ENCODE measurements around the gene SMARCAL1. TPM values are rescaled to one million over a fixed set of nuclear protein-coding genes. Genes with fewer than 3 reads are reported as not detected.
"Not testable (repeated sequence)": the region's sequence is repeated elsewhere in the genome, so short reads cannot be mapped to it uniquely, and the experiment has no call there.

SMARCAL1 gene
- 8.6 and 12.3 TPM in 2 replicates for total RNA-seq (2014; rRNA removed; shearing (Covaris generic); ENCODE audit: low replicate concordance)

GRCh38 chr2:216412022-216412999, at the start of gene SMARCAL1:
TSS of gene SMARCAL1 (plus strand) at chr2:216412484. CDS start at chr2:216414705, 2,221 bp downstream.
- in situ Hi-C loops (cut with HindIII; ENCODE audit: low pct_unique_long_range_greater_than_20kb, low sequenced_read_pairs), result no loop called here
- DNase-seq (ENCODE audit: low read depth), result peak; percentile 97

GRCh38 chr2:216362730-216363129, 49.6 kb upstream of the SMARCAL1 start:
- in situ Hi-C loops (cut with HindIII; ENCODE audit: low pct_unique_long_range_greater_than_20kb, low sequenced_read_pairs), result no loop called here
- no peak for DNase-seq (ENCODE audit: low read depth)

- DNase-seq (ENCODE audit: low read depth), result no peak
- in situ Hi-C loops (cut with HindIII; ENCODE audit: low pct_unique_long_range_greater_than_20kb, low sequenced_read_pairs), result no loop called here
Measured at GRCh38 chr2:216363221-216363620, 49.1 kb upstream of the SMARCAL1 start.

- no peak for DNase-seq (ENCODE audit: low read depth)
Measured at GRCh38 chr2:216365518-216365917, 46.8 kb upstream of the SMARCAL1 start.

GRCh38 chr2:216366777-216367471, 45.4 kb upstream of the SMARCAL1 start:
- no peak for DNase-seq (ENCODE audit: low read depth)
- in situ Hi-C loops (cut with HindIII; ENCODE audit: low pct_unique_long_range_greater_than_20kb, low sequenced_read_pairs), result no loop called here

More at GRCh38 chr2:216365518-216365917, 46.8 kb upstream of the SMARCAL1 start:
- in situ Hi-C loops (cut with HindIII; ENCODE audit: low pct_unique_long_range_greater_than_20kb, low sequenced_read_pairs), result no loop called here

GRCh38 chr2:216369821-216370220, 42.5 kb upstream of the SMARCAL1 start:
- no peak for DNase-seq (ENCODE audit: low read depth)
- in situ Hi-C loops (cut with HindIII; ENCODE audit: low pct_unique_long_range_greater_than_20kb, low sequenced_read_pairs), result no loop called here

- in situ Hi-C loops (cut with HindIII; ENCODE audit: low pct_unique_long_range_greater_than_20kb, low sequenced_read_pairs), result no loop called here
- no peak for DNase-seq (ENCODE audit: low read depth)
Measured at GRCh38 chr2:216370961-216371712, 41.1 kb upstream of the SMARCAL1 start.

GRCh38 chr2:216371721-216372702, 40.3 kb upstream of the SMARCAL1 start, which contains the start of gene MARCHF4:
TSS of gene MARCHF4 (minus strand) at chr2:216372483. CDS start at chr2:216370260, 2,223 bp downstream.
- in situ Hi-C loops (cut with HindIII; ENCODE audit: low pct_unique_long_range_greater_than_20kb, low sequenced_read_pairs), result no loop called here
- DNase-seq (ENCODE audit: low read depth), result peak; percentile 80

- in situ Hi-C loops (cut with HindIII; ENCODE audit: low pct_unique_long_range_greater_than_20kb, low sequenced_read_pairs), result no loop called here
Measured at GRCh38 chr2:216372761-216373291, 39.5 kb upstream of the SMARCAL1 start.

GRCh38 chr2:216373896-216374295, 38.4 kb upstream of the SMARCAL1 start:
- no peak for DNase-seq (ENCODE audit: low read depth)
- in situ Hi-C loops (cut with HindIII; ENCODE audit: low pct_unique_long_range_greater_than_20kb, low sequenced_read_pairs), result no loop called here

More at GRCh38 chr2:216372761-216373291, 39.5 kb upstream of the SMARCAL1 start:
- DNase-seq (ENCODE audit: low read depth), result peak; percentile 37

GRCh38 chr2:216375286-216375685, 37.0 kb upstream of the SMARCAL1 start:
- in situ Hi-C loops (cut with HindIII; ENCODE audit: low pct_unique_long_range_greater_than_20kb, low sequenced_read_pairs), result no loop called here
- DNase-seq (ENCODE audit: low read depth), result no peak

GRCh38 chr2:216379977-216380376, 32.3 kb upstream of the SMARCAL1 start:
- no peak for DNase-seq (ENCODE audit: low read depth)
- in situ Hi-C loops (cut with HindIII; ENCODE audit: low pct_unique_long_range_greater_than_20kb, low sequenced_read_pairs), result no loop called here

GRCh38 chr2:216384409-216384808, 27.9 kb upstream of the SMARCAL1 start:
- in situ Hi-C loops (cut with HindIII; ENCODE audit: low pct_unique_long_range_greater_than_20kb, low sequenced_read_pairs); DNase-seq (ENCODE audit: low read depth): not testable (repeated sequence)

GRCh38 chr2:216385478-216385877, 26.8 kb upstream of the SMARCAL1 start:
- in situ Hi-C loops (cut with HindIII; ENCODE audit: low pct_unique_long_range_greater_than_20kb, low sequenced_read_pairs), result no loop called here
- no peak for DNase-seq (ENCODE audit: low read depth)

- in situ Hi-C loops (cut with HindIII; ENCODE audit: low pct_unique_long_range_greater_than_20kb, low sequenced_read_pairs), result no loop called here
- DNase-seq (ENCODE audit: low read depth), result no peak
Measured at GRCh38 chr2:216387262-216387661, 25.0 kb upstream of the SMARCAL1 start.

- in situ Hi-C loops (cut with HindIII; ENCODE audit: low pct_unique_long_range_greater_than_20kb, low sequenced_read_pairs), result no loop called here
- DNase-seq (ENCODE audit: low read depth), result no peak
Measured at GRCh38 chr2:216388046-216388884, 24.0 kb upstream of the SMARCAL1 start.

Measured in Caki2 (cell line).